ENCODE data around the gene RPS25.

GRCh38 chr11:119019996-119020395 is 1.9 kb upstream of the RPS25 start:
- no peak for TF ChIP-seq CTCF (IDR thresholded peaks at IDR 0.05; ENCODE audit: low read length)
- no peak for TF ChIP-seq EZH2 (IDR thresholded peaks at IDR 0.05; ENCODE audit: borderline replicate concordance, low read length)

All from OCI-LY1 (cell line).